Astrocyte (in vitro differentiated cells and primary cell): ENCODE data around the gene PRMT6. TPM values are rescaled to one million over a fixed set of nuclear protein-coding genes. Genes with fewer than 3 reads are reported as not detected.
A peak's percentile ranks its signal among the peaks of the same experiment; 100 is the strongest.

Experiments
- DNase-seq: peaks from one replicate; pipeline ENCODE4 v3.0.0-alpha.2; 2010; ENCODE audit warnings: low read depth
- FAIRE-seq: peaks from 2 replicates; lab custom pipeline; 2011; peaks lifted over from hg19 to GRCh38; lab: Jason Lieb, UNC
- H2AFZ ChIP-seq: 2 replicates; pipeline ENCODE4 v1.6.0; 2012; ENCODE audit warnings: low read depth, low read length, inconsistent platforms
- H3K27ac ChIP-seq: 2 replicates; pipeline ENCODE4 v1.5.1; 2011; ENCODE audit warnings: low read depth, low read length, inconsistent platforms
- H3K27me3 ChIP-seq: 2 replicates; pipeline ENCODE4 v1.6.0; 2011; ENCODE audit warnings: low read length, inconsistent platforms; ENCODE audit not compliant: insufficient read depth
- H3K36me3 ChIP-seq: 2 replicates; pipeline ENCODE4 v1.5.1; 2011; ENCODE audit warnings: low read length, inconsistent platforms; ENCODE audit not compliant: insufficient read depth
- H3K4me1 ChIP-seq: 2 replicates; pipeline ENCODE4 v1.5.1; 2011; ENCODE audit warnings: low read length, inconsistent platforms; ENCODE audit not compliant: insufficient read depth
- H3K4me2 ChIP-seq: 2 replicates; pipeline ENCODE4 v1.6.0; 2012; ENCODE audit warnings: low read length, inconsistent platforms
- H3K4me3 ChIP-seq: 2 replicates; pipeline ENCODE4 v1.5.1; 2011; ENCODE audit warnings: low read depth, mild to moderate bottlenecking, low read length, inconsistent platforms; ENCODE audit not compliant: insufficient read depth
- H3K79me2 ChIP-seq: 2 replicates; pipeline ENCODE4 v1.6.0; 2012; ENCODE audit warnings: mild to moderate bottlenecking, low read length, inconsistent platforms; ENCODE audit not compliant: insufficient read depth
- H3K9ac ChIP-seq: 2 replicates; pipeline ENCODE4 v1.6.0; 2012; ENCODE audit warnings: mild to moderate bottlenecking, low read length, inconsistent platforms
- H3K9me3 ChIP-seq: 2 replicates; pipeline ENCODE4 v1.5.1; 2012; ENCODE audit warnings: low read depth, mild to moderate bottlenecking, low read length, inconsistent platforms; ENCODE audit not compliant: insufficient read depth
- H4K20me1 ChIP-seq: 2 replicates; pipeline ENCODE4 v1.6.0; 2012; ENCODE audit warnings: low read length, inconsistent platforms; ENCODE audit not compliant: insufficient read depth
- H3K27ac Mint-ChIP-seq: one replicate; pipeline ENCODE4 v1.8.0; 2021; ENCODE audit warnings: mild to moderate bottlenecking, mixed read lengths; ENCODE audit not compliant: unreplicated experiment
- H3K27me3 Mint-ChIP-seq: one replicate; pipeline ENCODE4 v1.8.0; 2021; ENCODE audit warnings: low read depth, mixed read lengths; ENCODE audit not compliant: unreplicated experiment
- H3K36me3 Mint-ChIP-seq: one replicate; pipeline ENCODE4 v1.8.0; 2021; ENCODE audit warnings: low read depth, mixed read lengths; ENCODE audit not compliant: unreplicated experiment
- H3K4me1 Mint-ChIP-seq: one replicate; pipeline ENCODE4 v1.8.0; 2021; ENCODE audit warnings: low read depth, mixed read lengths; ENCODE audit not compliant: unreplicated experiment
- H3K4me3 Mint-ChIP-seq: one replicate; pipeline ENCODE4 v1.8.0; 2021; ENCODE audit warnings: mild to moderate bottlenecking, moderate library complexity, mixed read lengths; ENCODE audit not compliant: unreplicated experiment
- H3K9me3 Mint-ChIP-seq: one replicate; pipeline ENCODE4 v1.8.0; 2021; ENCODE audit warnings: mild to moderate bottlenecking, mixed read lengths; ENCODE audit not compliant: unreplicated experiment
- EZH2 ChIP-seq: IDR thresholded peaks from 2 replicates; pipeline ENCODE4 v1.6.1; 2012; ENCODE audit warnings: mild to moderate bottlenecking, low read length, inconsistent platforms; ENCODE audit not compliant: insufficient read depth
- total RNA-seq: library from RNA; stranded (reverse); gene quantifications from 2 replicates; pipeline ENCODE4 v1.2.1, GENCODE V29; 2021
- TF ChIP-seq, protein P1 (sequence below): IDR thresholded peaks from 2 replicates; pipeline ENCODE4 v1.5.1; 2011; ENCODE audit warnings: low read depth, mild to moderate bottlenecking, inconsistent platforms, low read length, moderate library complexity; ENCODE audit not compliant: insufficient read depth

Gene PRMT6
- total RNA-seq, 1 donor from 2014 or later: 14.9 TPM

DNA sequence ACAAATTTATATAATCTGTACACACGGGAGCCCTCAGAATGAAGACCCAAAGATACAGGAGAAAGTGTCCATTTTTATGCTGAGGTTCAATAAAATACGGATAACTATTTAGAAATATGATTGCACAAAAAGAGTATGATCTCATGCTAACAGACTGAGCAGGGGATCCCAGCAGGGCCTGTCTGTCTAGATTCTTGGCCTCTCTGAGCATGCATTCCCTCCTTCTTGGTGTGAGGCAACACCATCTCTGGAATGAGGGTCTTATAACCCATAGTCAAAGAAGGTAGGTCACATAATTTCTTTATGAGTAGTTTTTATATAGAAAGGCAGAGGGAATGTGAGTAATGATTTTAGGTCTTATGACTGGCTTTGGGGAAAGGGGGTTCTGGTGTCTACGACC is 5.4 kb downstream of the PRMT6 start:
- no peak for DNase-seq

DNA sequence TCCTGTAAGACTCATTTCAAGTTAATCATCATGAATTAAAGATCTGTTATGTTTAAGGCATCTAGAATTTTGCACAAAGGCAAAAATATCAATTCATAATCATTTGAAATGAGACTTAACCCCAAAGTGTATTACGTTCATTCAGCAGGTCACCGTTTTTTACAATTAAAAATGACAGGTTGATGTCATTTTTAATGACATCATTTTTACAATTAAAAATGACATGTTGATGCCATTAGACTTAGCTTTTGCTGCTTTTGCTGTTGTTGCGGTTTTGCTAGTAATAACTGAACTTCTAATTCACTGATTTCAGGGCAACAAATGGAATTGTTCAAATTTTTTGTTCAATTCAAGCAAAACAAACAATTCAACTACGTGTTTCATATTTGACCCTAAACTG is 17.0 kb downstream of the PRMT6 start:
- H3K27ac Mint-ChIP-seq: no peak overlapping the region
- H3K4me1 ChIP-seq: peaks cover 7% of the 10 kb centered on the region
- TF ChIP-seq, protein P1, sequence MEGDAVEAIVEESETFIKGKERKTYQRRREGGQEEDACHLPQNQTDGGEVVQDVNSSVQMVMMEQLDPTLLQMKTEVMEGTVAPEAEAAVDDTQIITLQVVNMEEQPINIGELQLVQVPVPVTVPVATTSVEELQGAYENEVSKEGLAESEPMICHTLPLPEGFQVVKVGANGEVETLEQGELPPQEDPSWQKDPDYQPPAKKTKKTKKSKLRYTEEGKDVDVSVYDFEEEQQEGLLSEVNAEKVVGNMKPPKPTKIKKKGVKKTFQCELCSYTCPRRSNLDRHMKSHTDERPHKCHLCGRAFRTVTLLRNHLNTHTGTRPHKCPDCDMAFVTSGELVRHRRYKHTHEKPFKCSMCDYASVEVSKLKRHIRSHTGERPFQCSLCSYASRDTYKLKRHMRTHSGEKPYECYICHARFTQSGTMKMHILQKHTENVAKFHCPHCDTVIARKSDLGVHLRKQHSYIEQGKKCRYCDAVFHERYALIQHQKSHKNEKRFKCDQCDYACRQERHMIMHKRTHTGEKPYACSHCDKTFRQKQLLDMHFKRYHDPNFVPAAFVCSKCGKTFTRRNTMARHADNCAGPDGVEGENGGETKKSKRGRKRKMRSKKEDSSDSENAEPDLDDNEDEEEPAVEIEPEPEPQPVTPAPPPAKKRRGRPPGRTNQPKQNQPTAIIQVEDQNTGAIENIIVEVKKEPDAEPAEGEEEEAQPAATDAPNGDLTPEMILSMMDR: no peak
- TF ChIP-seq EZH2: no peak
- H3K27me3 Mint-ChIP-seq: no peaks in the 10 kb centered on the region
- no peaks in the 10 kb centered on the region for H3K36me3 ChIP-seq
- DNase-seq (no peak), FAIRE-seq (no peak)
- no peaks in the 10 kb centered on the region for H3K9me3 ChIP-seq
- no peaks in the 10 kb centered on the region for H3K79me2 ChIP-seq
- H4K20me1 ChIP-seq: no peaks in the 10 kb centered on the region
- no peaks in the 10 kb centered on the region for H3K36me3 Mint-ChIP-seq
- no peak overlapping the region for H3K4me3 ChIP-seq
- no peak overlapping the region for H3K4me2 ChIP-seq
- no peak overlapping the region for H3K9ac ChIP-seq
- no peak overlapping the region for H3K27ac ChIP-seq
- H3K27me3 ChIP-seq: no peaks in the 10 kb centered on the region
- H3K4me1 Mint-ChIP-seq: peaks cover 4% of the 10 kb centered on the region
- H2AFZ ChIP-seq: no peak overlapping the region
- H3K4me3 Mint-ChIP-seq: no peak overlapping the region
- H3K9me3 Mint-ChIP-seq: no peaks in the 10 kb centered on the region

More for the DNA sequence above, 5.4 kb downstream of the PRMT6 start:
- H3K9me3 Mint-ChIP-seq: no peaks in the 10 kb centered on the region
- Histone ChIP-seq H3K36me3 (peaks cover 8% of the 10 kb centered on the region), H4K20me1 (peaks cover 5% of the 10 kb centered on the region), H3K4me3 (no peak overlapping the region), H3K9me3 (no peaks in the 10 kb centered on the region), H2AFZ (no peak overlapping the region), H3K79me2 (peaks cover 23% of the 10 kb centered on the region), H3K27ac (no peak overlapping the region), H3K9ac (no peak overlapping the region), H3K27me3 (no peaks in the 10 kb centered on the region), H3K4me1 (peaks cover 10% of the 10 kb centered on the region), H3K4me2 (no peak overlapping the region)
- no peaks in the 10 kb centered on the region for H3K27me3 Mint-ChIP-seq
- H3K27ac Mint-ChIP-seq: no peak overlapping the region
- TF ChIP-seq, protein P1: no peak
- TF ChIP-seq EZH2: no peak
- no peak overlapping the region for H3K4me3 Mint-ChIP-seq
- peaks cover 5% of the 10 kb centered on the region for H3K4me1 Mint-ChIP-seq
- no peak for FAIRE-seq
- H3K36me3 Mint-ChIP-seq: no peaks in the 10 kb centered on the region

DNA sequence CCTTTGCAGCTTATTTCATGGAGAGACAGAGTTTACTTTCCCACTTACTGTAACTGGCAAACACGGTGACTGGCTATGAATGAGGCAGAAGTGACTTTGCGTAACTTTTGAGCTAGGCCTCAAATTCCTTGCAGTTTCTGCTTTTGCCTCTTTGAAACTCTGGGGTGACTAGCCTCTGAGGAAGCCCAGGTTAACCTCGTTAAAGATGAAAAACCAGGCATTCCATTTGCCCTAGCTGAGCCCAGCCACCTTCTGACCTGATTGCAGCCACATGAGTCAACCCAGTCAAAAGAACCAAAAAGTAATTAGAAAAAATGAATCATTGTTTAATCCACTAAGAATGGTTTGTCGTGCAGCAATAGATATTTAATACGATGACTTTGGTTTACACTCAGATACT is 20.4 kb downstream of the PRMT6 start:
- Histone ChIP-seq H3K27me3 (no peaks in the 10 kb centered on the region), H3K4me2 (peak overlapping the region; percentile 55), H3K9ac (no peak overlapping the region), H2AFZ (no peak overlapping the region), H3K4me1 (peaks cover 7% of the 10 kb centered on the region), H3K9me3 (no peaks in the 10 kb centered on the region), H4K20me1 (no peaks in the 10 kb centered on the region), H3K36me3 (no peaks in the 10 kb centered on the region), H3K79me2 (no peaks in the 10 kb centered on the region), H3K4me3 (no peak overlapping the region), H3K27ac (peak overlapping the region; percentile 54)
- Mint-ChIP-seq H3K27me3 (no peaks in the 10 kb centered on the region), H3K36me3 (no peaks in the 10 kb centered on the region), H3K4me3 (no peak overlapping the region), H3K4me1 (peaks cover 4% of the 10 kb centered on the region), H3K9me3 (no peaks in the 10 kb centered on the region), H3K27ac (peak overlapping the region; percentile 50)
- TF ChIP-seq, protein P1: no peak
- no peak for TF ChIP-seq EZH2
- peak; percentile 88 for FAIRE-seq
- DNase-seq: peak; percentile 89
